Adipocyte (in vitro differentiated cells): Measurements from ENCODE around the gene ARHGEF16.

ENCODE experiments used
- DNase-seq: peaks from one replicate; pipeline ENCODE4 v3.0.0-alpha.2; 2015; ENCODE audit warnings: low read depth
- H3K27me3 ChIP-seq: replicated peaks from 2 replicates; pipeline ENCODE4 v1.7.0; 2013; ENCODE audit warnings: mild to moderate bottlenecking, low read length, moderate library complexity; ENCODE audit not compliant: control insufficient read depth, insufficient read depth
- H3K36me3 ChIP-seq: 2 replicates; pipeline ENCODE4 v1.7.0; 2013; ENCODE audit warnings: low read length, mild to moderate bottlenecking, moderate library complexity; ENCODE audit not compliant: control insufficient read depth, insufficient read depth, severe bottlenecking
- H3K4me1 ChIP-seq: 2 replicates; pipeline ENCODE4 v1.7.0; 2013; ENCODE audit warnings: mild to moderate bottlenecking, low read length, moderate library complexity; ENCODE audit not compliant: control insufficient read depth, insufficient read depth
- H3K4me3 ChIP-seq: 2 replicates; pipeline ENCODE4 v1.7.0; 2013; ENCODE audit warnings: mild to moderate bottlenecking, low read length, moderate library complexity
- H3K9ac ChIP-seq: 2 replicates; pipeline ENCODE4 v1.7.0; 2013; ENCODE audit warnings: mild to moderate bottlenecking, low read length, moderate library complexity
- H3K9me3 ChIP-seq: 2 replicates; pipeline ENCODE4 v1.7.0; 2013; ENCODE audit warnings: mild to moderate bottlenecking, low read length, moderate library complexity; ENCODE audit not compliant: control insufficient read depth

The ARHGEF16 gene

DNA sequence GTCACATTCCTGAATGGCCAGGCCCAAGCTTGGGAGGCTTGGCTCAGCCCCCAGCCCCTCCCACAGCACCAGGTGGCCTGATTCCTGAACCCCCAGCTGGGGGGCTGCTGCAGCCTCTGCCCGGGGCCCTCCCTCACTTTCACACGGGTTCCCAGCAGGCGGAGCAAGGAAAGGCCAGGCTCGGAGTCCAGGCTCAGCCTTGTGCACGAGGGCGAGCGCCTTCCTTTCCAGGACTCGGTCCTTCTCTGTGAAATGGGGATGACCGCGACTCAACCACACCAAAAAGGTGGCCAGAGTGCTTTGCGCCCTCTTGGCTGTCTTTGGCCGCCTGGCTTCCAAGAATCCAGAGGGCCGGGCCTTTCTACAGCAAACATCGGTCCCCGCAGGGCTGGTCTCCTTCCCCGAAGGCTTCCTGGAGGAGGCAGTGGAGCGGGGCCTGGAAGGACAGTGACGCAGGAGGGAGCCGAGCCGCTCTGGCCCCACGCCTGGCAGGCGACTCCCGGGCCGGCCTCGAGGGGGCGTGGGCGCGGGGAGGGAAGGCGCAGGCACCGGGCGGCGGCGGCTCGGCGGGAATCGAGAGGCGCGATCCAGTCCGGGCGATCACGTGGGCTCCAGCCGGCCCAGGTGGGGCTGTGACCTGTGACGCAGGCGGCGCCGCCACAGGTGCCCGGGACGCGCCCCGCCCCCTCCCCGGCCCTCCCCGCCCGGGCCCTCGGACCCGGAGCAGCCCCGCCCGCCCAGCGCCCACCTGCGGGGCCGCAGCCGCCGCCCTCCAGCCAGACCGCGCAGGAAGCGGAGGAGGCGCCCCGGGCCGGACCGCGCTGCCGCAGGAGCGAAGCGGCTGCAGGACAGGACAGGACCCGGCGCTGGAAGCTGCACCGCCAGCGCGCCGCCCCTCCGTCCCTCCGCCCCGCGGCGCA, at the start of gene ARHGEF16:
ARHGEF16 (plus strand) TSS at position 775 of the 920 bp plus-strand sequence. CDS start 8,420 bp downstream, outside the sequence.
- no peak within 1 kb of the TSS for H3K4me3 ChIP-seq
- H3K27me3 ChIP-seq, result peaks cover 67% of the 10 kb centered on the region
- DNase-seq, result peak; percentile 66
- no peaks in the 10 kb centered on the region for H3K36me3 ChIP-seq
- no peaks in the 10 kb centered on the region for H3K4me1 ChIP-seq
- H3K9ac ChIP-seq, result no peak within 1 kb of the TSS
- H3K9me3 ChIP-seq, result peaks cover 12% of the 10 kb centered on the region

DNA sequence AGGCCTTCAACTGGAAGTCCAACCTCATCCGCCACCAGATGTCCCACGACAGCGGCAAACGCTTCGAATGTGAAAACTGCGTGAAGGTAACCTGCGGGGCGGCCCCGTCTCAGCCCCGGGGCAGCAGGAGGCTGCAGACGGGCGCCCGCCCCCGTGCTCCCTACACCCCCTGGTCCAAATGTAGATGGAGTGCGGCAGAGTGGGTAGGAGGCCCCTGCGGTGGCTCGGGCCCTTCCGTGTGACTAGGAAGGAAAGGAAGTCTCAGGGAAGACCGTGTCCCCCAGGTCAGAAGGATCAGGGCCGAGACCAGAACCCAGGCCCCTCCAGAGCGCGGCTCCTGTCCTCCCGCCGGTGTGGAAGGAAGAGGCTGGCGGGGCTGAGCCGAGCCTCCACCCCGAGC, 49.7 kb upstream of the ARHGEF16 start:
- Histone ChIP-seq H3K4me3 (no peak overlapping the region), H3K36me3 (no peaks in the 10 kb centered on the region), H3K9ac (no peak overlapping the region), H3K9me3 (no peaks in the 10 kb centered on the region), H3K27me3 (no peaks in the 10 kb centered on the region), H3K4me1 (peaks cover 31% of the 10 kb centered on the region)
- DNase-seq, result no peak

DNA sequence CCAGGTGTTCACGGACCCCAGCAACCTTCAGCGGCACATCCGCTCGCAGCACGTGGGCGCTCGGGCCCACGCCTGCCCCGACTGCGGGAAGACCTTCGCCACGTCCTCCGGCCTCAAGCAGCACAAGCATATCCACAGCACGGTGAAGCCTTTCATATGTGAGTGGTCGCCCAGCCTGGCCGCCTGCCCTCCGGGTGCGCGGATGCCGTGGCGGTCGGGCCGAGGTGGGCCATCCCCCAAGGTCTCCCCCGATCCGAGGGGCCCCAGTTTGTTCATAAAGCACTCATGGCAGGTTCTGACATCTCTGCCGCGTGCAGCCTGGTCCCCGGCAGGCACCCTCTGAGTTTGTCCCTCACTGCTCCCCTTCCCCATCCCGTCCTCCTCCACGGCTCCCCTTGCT, 49.0 kb upstream of the ARHGEF16 start:
- no peak overlapping the region for H3K9ac ChIP-seq
- peaks cover 24% of the 10 kb centered on the region for H3K4me1 ChIP-seq
- H3K9me3 ChIP-seq, result no peaks in the 10 kb centered on the region
- H3K36me3 ChIP-seq, result no peaks in the 10 kb centered on the region
- no peak overlapping the region for H3K4me3 ChIP-seq
- H3K27me3 ChIP-seq, result no peaks in the 10 kb centered on the region
- no peak for DNase-seq

DNA sequence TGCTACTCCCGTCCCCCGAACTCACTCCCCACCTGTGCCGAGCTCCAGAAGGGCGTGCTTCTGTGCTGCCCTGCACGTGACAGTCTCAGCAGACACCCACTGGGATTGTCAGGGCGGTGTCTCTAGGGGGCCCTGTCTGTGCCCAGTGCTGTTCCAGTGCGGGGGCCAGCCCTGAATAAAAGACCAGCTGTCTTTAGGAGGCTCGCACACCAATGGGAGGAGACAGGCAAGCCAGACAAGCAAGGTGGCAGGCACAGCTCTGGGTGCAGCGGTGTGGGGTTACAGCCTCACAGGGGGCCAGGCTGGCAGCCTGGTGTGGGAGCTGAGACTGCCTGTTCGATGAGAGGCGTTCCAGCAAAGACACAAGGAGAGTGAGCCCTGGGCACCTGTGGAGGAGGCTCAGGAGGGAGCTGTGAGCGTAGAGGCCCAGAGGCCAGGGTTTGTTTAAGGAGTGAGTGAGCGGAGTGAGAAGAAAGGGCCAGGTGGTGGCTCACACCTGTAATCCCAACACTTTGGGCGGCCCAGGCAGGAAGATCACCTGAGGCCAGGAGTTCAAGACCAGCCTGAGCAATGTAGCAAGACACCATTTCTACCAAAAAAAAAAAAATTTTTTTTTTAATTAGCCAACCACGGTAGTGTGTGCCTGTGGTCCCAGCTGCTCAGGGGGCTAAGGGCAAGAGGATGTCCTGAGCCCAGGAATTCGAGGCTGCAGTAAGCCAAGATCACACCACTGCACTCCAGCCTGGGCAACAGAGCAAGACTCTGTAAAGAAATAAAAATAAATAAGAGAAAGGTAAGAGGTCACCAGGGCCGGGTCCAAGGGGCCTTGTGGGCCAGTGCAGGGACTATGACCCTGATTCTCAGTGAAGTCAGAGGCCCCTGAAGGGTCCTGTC, 48.2 kb upstream of the ARHGEF16 start:
- peaks cover 22% of the 10 kb centered on the region for H3K4me1 ChIP-seq
- H3K9ac ChIP-seq, result no peak overlapping the region
- no peaks in the 10 kb centered on the region for H3K36me3 ChIP-seq
- no peaks in the 10 kb centered on the region for H3K27me3 ChIP-seq
- H3K4me3 ChIP-seq, result no peak overlapping the region
- H3K9me3 ChIP-seq, result no peaks in the 10 kb centered on the region
- DNase-seq, result no peak

DNA sequence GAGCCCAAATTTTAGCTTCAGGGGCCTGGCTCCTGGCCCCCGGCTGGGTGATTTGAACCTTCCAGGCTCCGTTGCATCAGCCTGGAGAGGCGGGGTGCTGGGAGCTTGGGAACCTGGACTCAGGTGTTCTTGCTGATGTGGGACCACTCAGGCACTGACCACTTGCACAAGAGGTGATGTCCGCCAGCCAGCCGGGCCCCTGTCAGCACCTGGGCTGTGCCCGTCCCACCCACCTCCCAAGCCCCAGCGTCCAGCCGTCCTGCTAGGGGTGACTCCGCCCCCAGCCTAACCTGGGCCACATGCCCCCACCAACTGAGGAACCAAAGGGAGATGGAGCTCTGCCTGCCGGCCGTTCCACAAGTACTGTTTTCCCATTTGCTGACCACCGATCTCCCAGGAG, 47.4 kb upstream of the ARHGEF16 start:
- Histone ChIP-seq H3K36me3 (no peaks in the 10 kb centered on the region), H3K9ac (no peak overlapping the region), H3K27me3 (no peaks in the 10 kb centered on the region), H3K4me3 (no peak overlapping the region), H3K9me3 (no peaks in the 10 kb centered on the region), H3K4me1 (peaks cover 17% of the 10 kb centered on the region)
- DNase-seq, result no peak

DNA sequence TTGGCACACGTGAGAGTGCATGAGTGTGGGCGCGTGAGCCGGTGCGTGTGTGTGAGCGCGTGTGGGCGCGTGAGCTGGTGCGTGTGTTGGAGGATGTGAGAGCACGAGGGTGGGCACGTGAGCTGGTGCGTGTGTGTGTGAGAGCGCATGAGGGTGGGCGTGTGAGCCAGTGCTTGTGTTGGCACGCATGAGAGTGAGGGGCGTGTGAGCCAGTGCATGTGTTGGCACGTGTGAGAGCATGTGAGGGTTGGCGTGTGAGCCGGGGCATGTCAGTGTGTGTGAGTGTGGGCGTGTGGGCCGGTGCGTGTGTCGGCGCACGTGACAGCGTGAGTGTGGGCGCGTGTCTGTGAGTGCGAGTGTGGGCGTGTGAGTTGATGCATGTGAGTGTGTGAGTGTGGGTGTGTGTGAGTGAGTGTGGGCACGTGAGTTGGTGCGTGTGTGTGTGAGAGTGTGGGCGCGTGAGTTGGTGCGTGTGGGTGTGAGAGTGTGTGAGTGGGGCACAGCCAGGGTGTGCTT, 45.7 kb upstream of the ARHGEF16 start:
- DNase-seq, result no peak
- Histone ChIP-seq H3K27me3 (peaks cover 3% of the 10 kb centered on the region), H3K9ac (no peak overlapping the region), H3K4me1 (peaks cover 4% of the 10 kb centered on the region), H3K36me3 (no peaks in the 10 kb centered on the region), H3K4me3 (no peak overlapping the region), H3K9me3 (no peaks in the 10 kb centered on the region)

DNA sequence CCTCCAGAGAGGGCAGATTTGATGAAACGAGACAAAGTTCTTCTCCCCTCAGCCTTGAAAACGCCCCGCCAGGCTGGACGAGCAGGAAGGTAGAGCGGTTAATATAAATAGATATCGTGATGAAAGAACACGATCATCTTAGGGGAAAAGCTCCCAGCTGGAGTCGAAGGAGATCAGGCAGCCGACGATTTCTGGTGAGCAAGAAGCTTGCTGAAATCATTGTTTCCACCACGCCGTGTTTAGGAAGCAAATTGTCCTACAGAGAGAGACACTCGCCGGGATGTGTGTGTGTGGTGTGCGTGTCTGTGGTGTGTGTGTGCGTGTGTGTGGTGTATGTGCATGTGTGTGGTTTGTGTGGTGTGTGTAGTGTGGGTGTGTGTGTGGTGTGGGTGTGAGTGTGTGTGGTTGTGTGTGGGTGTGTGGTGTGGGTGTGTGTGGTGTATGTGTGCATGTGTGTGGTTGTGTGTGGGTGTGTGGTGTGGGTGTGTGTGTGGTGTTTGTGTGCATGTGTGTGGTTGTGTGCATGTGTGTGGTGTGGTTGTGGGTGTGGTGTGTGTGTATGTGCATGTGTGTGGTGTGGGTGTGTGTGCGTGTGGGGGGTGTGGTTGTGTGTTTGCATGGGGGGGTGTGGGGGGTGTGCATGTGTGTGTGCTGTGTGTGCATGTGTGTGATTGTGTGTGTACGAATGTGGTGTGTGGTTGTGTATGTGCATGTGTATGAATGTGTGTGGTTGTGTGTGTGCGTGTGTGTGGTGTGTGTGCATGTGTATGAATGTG, 44.9 kb upstream of the ARHGEF16 start:
- no peak overlapping the region for H3K4me3 ChIP-seq
- DNase-seq, result no peak
- no peaks in the 10 kb centered on the region for H3K9me3 ChIP-seq
- H3K4me1 ChIP-seq, result peaks cover 4% of the 10 kb centered on the region
- H3K36me3 ChIP-seq, result no peaks in the 10 kb centered on the region
- peak overlapping the region; percentile 37 for H3K9ac ChIP-seq
- peaks cover 3% of the 10 kb centered on the region for H3K27me3 ChIP-seq

DNA sequence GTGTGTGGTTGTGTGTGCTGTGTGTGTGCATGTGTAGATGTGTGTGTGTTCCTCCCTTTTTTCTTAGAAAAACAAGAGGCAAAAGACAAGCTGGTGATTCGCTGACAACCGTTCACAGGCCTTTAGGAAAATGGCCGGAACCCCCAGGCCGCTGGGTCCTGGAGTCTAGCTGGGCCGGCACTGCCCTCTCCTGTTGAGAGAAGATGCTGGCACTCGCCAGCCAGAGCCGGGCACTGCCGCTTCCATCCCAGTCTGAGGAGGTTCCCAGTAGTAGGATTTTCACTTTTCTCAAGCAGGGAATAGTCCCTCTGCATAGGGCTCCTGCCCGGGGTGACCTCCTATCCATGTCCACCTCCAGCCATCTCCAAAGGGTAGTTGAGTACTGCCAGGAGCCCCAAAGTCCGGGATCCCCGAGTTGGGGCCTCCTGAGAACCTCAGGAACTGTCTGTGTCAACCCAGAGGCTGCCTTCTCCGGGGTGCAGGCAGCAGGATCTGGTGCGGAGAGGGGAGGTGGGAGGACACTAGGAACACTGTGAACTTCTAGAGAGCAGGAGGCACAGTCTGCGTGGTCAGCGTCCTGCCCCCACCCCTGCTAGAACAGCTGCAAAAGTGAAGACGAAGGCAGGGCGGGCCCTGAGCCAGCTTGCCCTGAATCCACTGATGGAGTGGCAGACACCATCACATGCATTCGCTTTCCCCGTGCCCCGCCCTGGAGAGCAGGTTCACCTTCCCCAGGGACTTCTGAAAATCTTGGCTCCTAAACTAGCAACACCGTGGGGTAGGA, 44.1 kb upstream of the ARHGEF16 start:
- H3K9ac ChIP-seq, result peak overlapping the region; percentile 37
- no peak overlapping the region for H3K4me3 ChIP-seq
- peak; percentile 84 for DNase-seq
- H3K4me1 ChIP-seq, result peaks cover 4% of the 10 kb centered on the region
- H3K36me3 ChIP-seq, result no peaks in the 10 kb centered on the region
- no peaks in the 10 kb centered on the region for H3K9me3 ChIP-seq
- H3K27me3 ChIP-seq, result peaks cover 3% of the 10 kb centered on the region

DNA sequence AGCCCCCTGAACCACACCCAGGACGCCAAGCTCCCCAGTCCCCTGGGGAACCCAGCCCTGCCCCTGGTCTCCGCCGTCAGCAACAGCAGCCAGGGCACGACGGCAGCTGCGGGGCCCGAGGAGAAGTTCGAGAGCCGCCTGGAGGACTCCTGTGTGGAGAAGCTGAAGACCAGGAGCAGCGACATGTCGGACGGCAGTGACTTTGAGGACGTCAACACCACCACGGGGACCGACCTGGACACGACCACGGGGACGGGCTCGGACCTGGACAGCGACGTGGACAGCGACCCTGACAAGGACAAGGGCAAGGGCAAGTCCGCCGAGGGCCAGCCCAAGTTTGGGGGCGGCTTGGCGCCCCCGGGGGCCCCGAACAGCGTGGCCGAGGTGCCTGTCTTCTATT, 42.7 kb upstream of the ARHGEF16 start:
- Histone ChIP-seq H3K36me3 (no peaks in the 10 kb centered on the region), H3K9ac (no peak overlapping the region), H3K4me1 (peaks cover under 1% of the 10 kb centered on the region), H3K4me3 (no peak overlapping the region), H3K9me3 (peaks cover 4% of the 10 kb centered on the region), H3K27me3 (peaks cover 3% of the 10 kb centered on the region)
- no peak for DNase-seq

DNA sequence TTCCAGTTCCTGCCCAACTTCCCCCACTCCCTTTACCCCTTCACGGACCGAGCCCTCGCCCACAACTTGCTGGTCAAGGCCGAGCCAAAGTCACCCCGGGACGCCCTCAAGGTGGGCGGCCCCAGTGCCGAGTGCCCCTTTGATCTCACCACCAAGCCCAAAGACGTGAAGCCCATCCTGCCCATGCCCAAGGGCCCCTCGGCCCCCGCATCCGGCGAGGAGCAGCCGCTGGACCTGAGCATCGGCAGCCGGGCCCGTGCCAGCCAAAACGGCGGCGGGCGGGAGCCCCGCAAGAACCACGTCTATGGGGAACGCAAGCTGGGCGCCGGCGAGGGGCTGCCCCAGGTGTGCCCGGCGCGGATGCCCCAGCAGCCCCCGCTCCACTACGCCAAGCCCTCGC, 42.1 kb upstream of the ARHGEF16 start:
- H3K9ac ChIP-seq, result no peak overlapping the region
- no peaks in the 10 kb centered on the region for H3K4me1 ChIP-seq
- no peak for DNase-seq
- H3K27me3 ChIP-seq, result peaks cover 3% of the 10 kb centered on the region
- H3K4me3 ChIP-seq, result no peak overlapping the region
- no peaks in the 10 kb centered on the region for H3K36me3 ChIP-seq
- peaks cover 10% of the 10 kb centered on the region for H3K9me3 ChIP-seq
